Stimulated activated naive CD8-positive, alpha-beta T cell treated with anti-CD3 and anti-CD28 coated beads, Interleukin-15, amount 100 ng/mL, for 72 hours (primary cell): ENCODE measurements around the gene NOPCHAP1.
"Not testable (repeated sequence)": the region's sequence is repeated elsewhere in the genome, so short reads cannot be mapped to it uniquely, and the experiment has no call there.

Experiments used
- ATAC-seq: fragments of 150-1000 bp; cut with Tn5 transposase; 2 replicates; pipeline ENCODE4 v1.10.0; 2021; ENCODE audit warnings: mild to moderate bottlenecking, moderate library complexity
- DNase-seq, 2 donors: peaks; one replicate each; pipeline ENCODE4 v3.0.0; 2021 to 2022
- H3K27ac Mint-ChIP-seq, 2 donors: one replicate each; pipeline ENCODE4 v1.8.0; 2022; ENCODE audit warnings: mild to moderate bottlenecking in 2 of 2, mixed read lengths in 2 of 2, moderate library complexity in 2 of 2
- H3K27me3 Mint-ChIP-seq: one replicate; pipeline ENCODE4 v1.8.0; 2022; ENCODE audit warnings: mixed read lengths
- H3K4me1 Mint-ChIP-seq: one replicate; pipeline ENCODE4 v1.8.0; 2022; ENCODE audit warnings: mild to moderate bottlenecking, mixed read lengths
- H3K4me3 Mint-ChIP-seq, 2 donors: one replicate each; pipeline ENCODE4 v1.8.0; 2022; ENCODE audit warnings: mild to moderate bottlenecking in 2 of 2, mixed read lengths in 2 of 2, moderate library complexity in 1 of 2
- H3K9me3 Mint-ChIP-seq, 2 donors: one replicate each; pipeline ENCODE4 v1.8.0; 2022; ENCODE audit warnings: mixed read lengths in 2 of 2

Gene NOPCHAP1

GRCh38 chr12:104958001-104958804, 27.9 kb upstream of the NOPCHAP1 start, which contains the start of gene SLC41A2:
Gene SLC41A2 (minus strand): TSS chr12:104958290. CDS start chr12:104928527, 29,763 bp downstream.
- Mint-ChIP-seq H3K9me3 (no peaks in the 10 kb centered on the region), H3K27ac (peak within 1 kb of the TSS; percentile 78 to 96), H3K27me3 (peaks cover 30% of the 10 kb centered on the region), H3K4me3 (peak within 1 kb of the TSS; percentile 87 to 93), H3K4me1 (peaks cover 24% of the 10 kb centered on the region)
- DNase-seq (peak; percentile 84 to 86), ATAC-seq (peak; percentile 92)

DNA sequence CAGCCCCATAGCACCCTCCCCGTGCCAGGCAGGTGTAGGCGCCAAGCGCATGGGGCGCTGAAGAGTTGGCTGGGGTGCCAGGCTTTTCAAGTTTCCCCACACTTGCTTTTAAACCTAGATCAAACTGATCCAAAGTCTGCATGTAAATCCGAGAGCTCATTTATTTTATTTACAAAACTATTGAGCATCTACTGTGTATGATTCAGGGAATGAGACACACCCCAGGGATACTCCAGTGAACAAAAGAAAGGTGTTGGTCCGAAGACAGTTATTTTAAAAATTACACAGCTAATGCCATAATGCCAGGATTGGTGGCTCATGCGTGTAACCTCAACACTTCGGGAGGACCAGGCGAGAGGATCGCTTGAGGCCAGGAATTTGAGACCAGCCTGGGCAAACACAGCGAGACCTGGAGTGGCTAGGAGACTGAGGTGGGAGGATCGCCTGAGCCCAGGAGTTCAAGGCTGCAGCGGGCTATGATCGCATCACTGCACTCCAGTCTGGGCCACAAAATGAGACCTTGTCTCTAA, 27.2 kb upstream of the NOPCHAP1 start:
- H3K4me1 Mint-ChIP-seq, result peaks cover 24% of the 10 kb centered on the region
- peak overlapping the region; percentile 78 to 96 for H3K27ac Mint-ChIP-seq
- no peak for DNase-seq
- peaks cover 32% of the 10 kb centered on the region for H3K27me3 Mint-ChIP-seq
- no peaks in the 10 kb centered on the region for H3K9me3 Mint-ChIP-seq
- ATAC-seq, result no peak
- peak overlapping the region; percentile 87 to 93 for H3K4me3 Mint-ChIP-seq

DNA sequence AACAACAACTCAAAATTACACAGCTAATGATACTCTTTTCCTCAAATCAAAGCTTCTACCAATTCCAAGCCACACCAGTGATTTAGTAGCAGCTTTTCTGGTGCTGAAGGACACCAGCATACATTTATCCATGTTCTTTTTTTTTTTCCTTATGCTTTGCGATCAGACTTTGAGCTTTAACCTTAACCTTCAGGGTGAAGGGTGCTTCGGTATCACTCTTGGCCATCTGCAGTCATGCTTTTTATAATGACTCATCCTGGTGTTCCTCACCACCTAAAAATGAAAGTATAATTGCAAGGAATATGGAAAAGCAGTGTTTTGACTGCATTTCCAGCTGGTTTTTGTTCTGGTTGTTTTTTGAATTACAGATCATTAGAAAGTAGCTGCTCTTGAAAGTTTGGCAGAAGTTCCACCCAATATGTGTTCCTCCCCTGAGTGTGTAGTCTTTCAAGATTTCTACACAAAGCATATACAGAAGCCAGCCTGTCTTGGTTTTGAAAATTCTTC, 26.7 kb upstream of the NOPCHAP1 start:
- DNase-seq (no peak), ATAC-seq (no peak)
- no peaks in the 10 kb centered on the region for H3K9me3 Mint-ChIP-seq
- peak overlapping the region; percentile 87 to 93 for H3K4me3 Mint-ChIP-seq
- H3K27ac Mint-ChIP-seq, result no peak overlapping the region
- peaks cover 24% of the 10 kb centered on the region for H3K4me1 Mint-ChIP-seq
- H3K27me3 Mint-ChIP-seq, result peaks cover 32% of the 10 kb centered on the region

GRCh38 chr12:104960464-104960863, 25.7 kb upstream of the NOPCHAP1 start:
- peaks cover 24% of the 10 kb centered on the region for H3K4me1 Mint-ChIP-seq
- H3K9me3 Mint-ChIP-seq, result no peaks in the 10 kb centered on the region
- H3K4me3 Mint-ChIP-seq, result no peak overlapping the region
- no peak for DNase-seq
- peaks cover 26% of the 10 kb centered on the region for H3K27me3 Mint-ChIP-seq
- ATAC-seq, result no peak
- H3K27ac Mint-ChIP-seq, result no peak overlapping the region

DNA sequence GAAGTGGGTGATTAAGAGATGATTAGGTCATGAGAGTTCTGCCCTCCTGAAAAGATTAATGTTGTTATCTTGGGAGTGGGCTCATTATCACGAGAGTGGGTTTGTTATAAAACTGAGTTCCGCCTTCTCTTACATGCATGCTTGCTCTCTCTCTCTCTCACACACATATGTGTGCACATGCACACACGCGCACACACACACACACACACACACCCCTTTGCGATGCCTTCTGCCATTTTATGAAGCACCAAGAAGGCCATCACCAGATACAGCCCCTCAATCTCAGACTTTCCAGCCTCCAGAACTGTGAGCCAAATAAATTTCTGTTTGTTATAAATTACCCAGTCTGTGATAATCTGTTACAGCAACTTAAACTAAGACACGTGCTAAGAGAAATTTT, 22.4 kb upstream of the NOPCHAP1 start:
- Mint-ChIP-seq H3K4me3 (no peak overlapping the region), H3K27ac (no peak overlapping the region), H3K9me3 (no peaks in the 10 kb centered on the region), H3K27me3 (peaks cover 23% of the 10 kb centered on the region), H3K4me1 (peaks cover 13% of the 10 kb centered on the region)
- DNase-seq (no peak), ATAC-seq (no peak)

- no peak overlapping the region for H3K4me3 Mint-ChIP-seq
- ATAC-seq, result no peak
- peaks cover 7% of the 10 kb centered on the region for H3K4me1 Mint-ChIP-seq
- H3K9me3 Mint-ChIP-seq, result no peaks in the 10 kb centered on the region
- H3K27ac Mint-ChIP-seq, result no peak overlapping the region
- DNase-seq, result no peak
- peaks cover 23% of the 10 kb centered on the region for H3K27me3 Mint-ChIP-seq
Measured at GRCh38 chr12:104964167-104964855, 21.8 kb upstream of the NOPCHAP1 start.

DNA sequence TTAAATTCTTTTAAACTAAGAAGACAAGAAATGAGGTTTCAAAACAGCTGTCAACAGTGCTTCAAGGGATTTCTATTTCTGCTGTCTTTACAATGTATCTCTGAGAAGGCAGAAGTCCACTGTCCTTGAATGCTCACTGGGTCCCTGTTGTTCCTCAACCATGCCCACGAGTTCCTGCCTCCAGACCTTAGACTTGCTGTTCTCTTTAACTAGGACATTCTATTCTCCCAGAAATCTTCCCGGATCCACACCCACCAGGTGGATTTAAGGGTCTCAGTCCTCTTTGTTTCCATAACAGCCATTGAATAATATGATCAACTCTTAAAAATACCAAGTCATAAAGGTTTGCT, 21.3 kb upstream of the NOPCHAP1 start:
- Mint-ChIP-seq H3K4me3 (no peak overlapping the region), H3K27me3 (peaks cover 21% of the 10 kb centered on the region), H3K27ac (no peak overlapping the region), H3K9me3 (no peaks in the 10 kb centered on the region), H3K4me1 (peaks cover 2% of the 10 kb centered on the region)
- no peak for ATAC-seq
- no peak for DNase-seq

DNA sequence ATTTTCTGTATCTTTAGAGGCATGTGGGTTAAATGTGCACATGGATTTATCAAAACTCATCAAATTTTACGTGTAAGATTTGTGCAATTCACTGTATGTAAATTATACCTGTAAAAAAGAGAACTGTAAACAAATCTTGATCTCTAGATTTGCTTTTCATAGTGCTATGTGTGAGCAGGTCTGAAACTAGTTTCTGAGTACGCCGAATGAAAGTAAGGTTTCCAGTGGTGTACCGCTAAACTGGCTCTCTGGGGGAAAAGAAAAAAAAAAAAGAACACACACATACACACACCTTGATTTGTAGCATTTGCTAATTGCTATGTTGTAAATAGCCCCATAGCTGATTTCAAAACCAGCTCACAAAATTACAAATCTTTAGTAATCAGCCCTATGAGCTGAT, 19.4 kb upstream of the NOPCHAP1 start:
- Mint-ChIP-seq H3K4me1 (peaks cover 5% of the 10 kb centered on the region), H3K4me3 (no peak overlapping the region), H3K27ac (no peak overlapping the region), H3K27me3 (peaks cover 13% of the 10 kb centered on the region), H3K9me3 (no peaks in the 10 kb centered on the region)
- no peak for ATAC-seq
- no peak for DNase-seq

GRCh38 chr12:104969343-104969742, 16.8 kb upstream of the NOPCHAP1 start:
- no peak overlapping the region for H3K27ac Mint-ChIP-seq
- no peak overlapping the region for H3K4me3 Mint-ChIP-seq
- peaks cover 5% of the 10 kb centered on the region for H3K4me1 Mint-ChIP-seq
- ATAC-seq, result no peak
- no peaks in the 10 kb centered on the region for H3K27me3 Mint-ChIP-seq
- H3K9me3 Mint-ChIP-seq, result no peaks in the 10 kb centered on the region
- no peak for DNase-seq

GRCh38 chr12:104971306-104971705, 14.8 kb upstream of the NOPCHAP1 start:
- Mint-ChIP-seq H3K4me3 (no peak overlapping the region), H3K27ac (no peak overlapping the region), H3K27me3 (no peaks in the 10 kb centered on the region), H3K9me3 (no peaks in the 10 kb centered on the region), H3K4me1 (peaks cover 5% of the 10 kb centered on the region)
- ATAC-seq (no peak), DNase-seq (no peak)

- Mint-ChIP-seq H3K4me3 (no peak overlapping the region), H3K27me3 (no peaks in the 10 kb centered on the region), H3K27ac (no peak overlapping the region), H3K9me3 (no peaks in the 10 kb centered on the region), H3K4me1 (peaks cover 5% of the 10 kb centered on the region)
- ATAC-seq (no peak), DNase-seq (no peak)
Measured at GRCh38 chr12:104973250-104973649, 12.9 kb upstream of the NOPCHAP1 start.

GRCh38 chr12:104974626-104975290, 11.4 kb upstream of the NOPCHAP1 start:
- H3K27ac Mint-ChIP-seq, result no peak overlapping the region
- no peaks in the 10 kb centered on the region for H3K27me3 Mint-ChIP-seq
- DNase-seq, result no peak
- ATAC-seq, result no peak
- H3K9me3 Mint-ChIP-seq, result no peaks in the 10 kb centered on the region
- H3K4me1 Mint-ChIP-seq, result peaks cover 5% of the 10 kb centered on the region
- no peak overlapping the region for H3K4me3 Mint-ChIP-seq

DNA sequence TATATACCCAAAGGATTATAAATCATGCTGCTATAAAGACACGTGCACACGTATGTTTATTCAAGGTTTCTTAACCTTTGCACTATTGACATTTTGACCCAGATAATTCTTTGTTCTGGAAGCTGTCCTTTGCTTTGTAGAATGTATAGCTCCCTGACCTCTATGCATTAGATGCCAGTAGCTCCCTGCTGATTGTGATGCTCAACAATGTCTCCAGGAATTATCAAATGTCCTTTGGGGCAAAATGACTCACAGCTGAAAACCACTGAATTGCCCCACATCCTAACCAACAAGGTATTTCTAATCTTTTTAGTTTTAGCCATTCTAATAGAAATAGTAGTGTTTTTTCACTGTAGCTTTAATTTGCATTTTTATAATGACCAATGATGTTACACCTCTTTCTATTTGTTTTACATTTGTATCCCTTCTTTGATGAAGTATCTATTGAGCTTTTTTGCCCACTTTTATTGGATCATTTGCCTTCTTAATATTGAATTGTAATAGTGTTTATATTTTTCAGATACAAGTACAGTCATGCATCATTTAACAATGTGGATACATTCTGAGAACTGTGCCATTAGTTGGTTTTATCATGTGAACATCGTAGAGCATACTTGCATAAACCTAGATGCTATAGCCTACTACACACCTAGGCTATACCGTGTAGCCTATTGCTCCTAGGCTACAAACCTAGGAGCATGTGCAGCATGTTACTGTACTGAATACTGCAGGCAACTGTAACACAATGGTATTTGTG, 10.4 kb upstream of the NOPCHAP1 start:
- no peak overlapping the region for H3K4me3 Mint-ChIP-seq
- no peaks in the 10 kb centered on the region for H3K27me3 Mint-ChIP-seq
- ATAC-seq, result no peak
- H3K27ac Mint-ChIP-seq, result no peak overlapping the region
- DNase-seq, result no peak
- no peaks in the 10 kb centered on the region for H3K9me3 Mint-ChIP-seq
- peaks cover 5% of the 10 kb centered on the region for H3K4me1 Mint-ChIP-seq

DNA sequence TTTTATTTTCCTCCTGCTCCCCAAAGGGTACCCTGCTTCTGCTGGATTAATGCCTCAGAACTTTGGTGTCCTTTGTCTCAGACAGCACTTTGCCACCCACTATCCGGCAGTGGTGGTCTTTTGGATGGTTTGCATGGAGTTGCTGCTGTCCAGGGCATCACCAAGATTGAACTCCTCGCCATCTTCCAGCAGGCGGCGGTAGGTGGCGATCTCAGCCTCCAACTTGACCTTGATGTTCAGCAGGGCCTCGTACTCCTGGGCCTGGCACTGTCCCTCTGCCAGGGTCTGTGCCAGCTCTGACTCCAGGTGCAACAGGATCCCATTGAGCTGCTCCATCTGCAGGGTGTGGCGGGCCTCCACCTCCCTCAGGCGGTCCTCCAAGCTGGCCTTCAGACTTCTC, 9.4 kb upstream of the NOPCHAP1 start:
- Mint-ChIP-seq H3K4me1 (no peaks in the 10 kb centered on the region), H3K27me3 (no peaks in the 10 kb centered on the region), H3K27ac (no peak overlapping the region)

DNA sequence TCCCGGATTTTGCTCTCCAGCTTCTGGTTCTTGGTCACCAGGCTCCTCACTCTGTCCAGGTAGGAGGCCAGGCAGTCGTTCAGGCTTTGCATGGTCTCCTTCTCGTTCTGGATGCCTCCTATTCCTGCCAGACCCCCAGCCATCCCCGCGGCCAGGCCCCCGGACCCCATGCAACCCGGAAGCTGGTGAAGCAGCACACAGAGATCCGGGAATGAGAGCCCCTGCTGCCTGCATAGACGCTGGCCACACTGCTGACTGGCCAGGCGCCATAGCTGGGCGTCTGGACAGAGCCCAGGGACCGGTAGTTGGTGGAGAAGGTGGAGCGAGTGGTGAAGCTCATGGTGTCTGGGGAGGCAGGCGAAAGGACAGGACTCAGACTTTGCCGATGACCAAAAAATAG, 8.4 kb upstream of the NOPCHAP1 start:
- not testable (repeated sequence) for H3K4me3 Mint-ChIP-seq, DNase-seq, ATAC-seq, H3K4me1 Mint-ChIP-seq, H3K9me3 Mint-ChIP-seq, H3K27ac Mint-ChIP-seq, H3K27me3 Mint-ChIP-seq

More for the DNA sequence above, 9.4 kb upstream of the NOPCHAP1 start:
- DNase-seq (no peak), ATAC-seq (no peak)
- H3K4me3 Mint-ChIP-seq, result no peak overlapping the region
- no peaks in the 10 kb centered on the region for H3K9me3 Mint-ChIP-seq
